Fibroblast of the aortic adventitia (primary cell): ENCODE data around the gene TM2D3. TPM values are rescaled to one million over a fixed set of nuclear protein-coding genes. Genes with fewer than 3 reads are reported as not detected.
A peak's percentile ranks its signal among the peaks of the same experiment; 100 is the strongest.

Source experiments
- DNase-seq: peaks from one replicate; pipeline ENCODE4 v3.0.0-alpha.2; 2010; ENCODE audit warnings: low read depth
- H3K4me3 ChIP-seq: 2 replicates; pipeline ENCODE4 v1.5.1; 2011; ENCODE audit warnings: low read depth, mild to moderate bottlenecking, control low read depth, low read length, moderate library complexity
- CTCF ChIP-seq: IDR thresholded peaks from 2 replicates; pipeline ENCODE4 v1.5.1; 2011; ENCODE audit warnings: mild to moderate bottlenecking, low read length, control low read depth, inconsistent platforms; ENCODE audit not compliant: insufficient read depth
- total RNA-seq: library from RNA; depleted of rRNA; stranded (reverse); fragments of >200 nt; gene quantifications from 2 replicates; pipeline ENCODE4 v1.2.3, GENCODE V29; 2012; ENCODE audit warnings: low replicate concordance

Gene TM2D3
- total RNA-seq, 1 donor, result 37.0 TPM

GRCh38 chr15:101641129-101641764, 10.9 kb downstream of the TM2D3 start:
- DNase-seq, result peak; percentile 82
- H3K4me3 ChIP-seq, result no peak overlapping the region
- peak; percentile 92 for TF ChIP-seq CTCF

- TF ChIP-seq CTCF, result no peak
Observed at GRCh38 chr15:101639667-101640066, 12.5 kb downstream of the TM2D3 start.

GRCh38 chr15:101637919-101638318, 14.3 kb downstream of the TM2D3 start:
- TF ChIP-seq CTCF, result no peak
- DNase-seq, result no peak
- no peak overlapping the region for H3K4me3 ChIP-seq

More at GRCh38 chr15:101639667-101640066, 12.5 kb downstream of the TM2D3 start:
- DNase-seq, result no peak
- no peak overlapping the region for H3K4me3 ChIP-seq

GRCh38 chr15:101637516-101637915, 14.7 kb downstream of the TM2D3 start:
- H3K4me3 ChIP-seq, result no peak overlapping the region
- DNase-seq, result no peak
- no peak for TF ChIP-seq CTCF

- no peak overlapping the region for H3K4me3 ChIP-seq
- no peak for TF ChIP-seq CTCF
- DNase-seq, result no peak
Observed at GRCh38 chr15:101637038-101637437, 15.1 kb downstream of the TM2D3 start.

- TF ChIP-seq CTCF, result no peak
- H3K4me3 ChIP-seq, result no peak overlapping the region
- DNase-seq, result peak; percentile 26
Observed at GRCh38 chr15:101635944-101636727, 16.0 kb downstream of the TM2D3 start.
